ENCODE measurements around the gene PKP1.

PKP1 gene

GRCh38 chr1:201335901-201336300 lies 52.6 kb downstream of the PKP1 start:
- no peak overlapping the region for H3K27ac ChIP-seq (ENCODE audit: low read length)
- no peaks in the 10 kb centered on the region for H3K79me2 ChIP-seq (ENCODE audit: insufficient read depth, low read length)
- ATAC-seq (ENCODE audit: insufficient read depth, low read depth) (no peak), DNase-seq (no peak)
- peaks cover 2% of the 10 kb centered on the region for H3K27me3 ChIP-seq (ENCODE audit: insufficient read depth, low read length, poor library complexity)
- H3K9ac ChIP-seq (ENCODE audit: low read depth, low read length), result no peak overlapping the region
- no peaks in the 10 kb centered on the region for H3K36me3 ChIP-seq (ENCODE audit: insufficient read depth, low read length)
- no peak overlapping the region for H3K4me3 ChIP-seq (ENCODE audit: low read depth in 1 of 2, low read length in 2 of 2)
- H3K4me2 ChIP-seq (ENCODE audit: insufficient read depth, low read length), result no peak overlapping the region
- H4K20me1 ChIP-seq (ENCODE audit: insufficient read depth, low read length), result no peaks in the 10 kb centered on the region
- no peaks in the 10 kb centered on the region for H3K9me3 ChIP-seq (ENCODE audit: insufficient read depth, low read length, severe bottlenecking)
- no peak overlapping the region for H2AFZ ChIP-seq (ENCODE audit: low read depth, low read length)
- no peak for TF ChIP-seq CTCF (IDR thresholded peaks at IDR 0.05; ENCODE audit: borderline replicate concordance, extremely low read depth, low read length, poor library complexity, severe bottlenecking)
- TF ChIP-seq EZH2 (IDR thresholded peaks at IDR 0.05; ENCODE audit: borderline replicate concordance, low read depth, low read length, severe bottlenecking), result no peak
- no peaks in the 10 kb centered on the region; the same call in 1 of the 2 replicates for H3K4me1 ChIP-seq (ENCODE audit: insufficient read depth, low read length)

GRCh38 chr1:201336711-201337450 lies 53.6 kb downstream of the PKP1 start:
- no peak overlapping the region for H2AFZ ChIP-seq (ENCODE audit: low read depth, low read length)
- no peak overlapping the region for H3K27ac ChIP-seq (ENCODE audit: low read length)
- no peak overlapping the region for H3K4me3 ChIP-seq (ENCODE audit: low read depth in 1 of 2, low read length in 2 of 2)
- H3K36me3 ChIP-seq (ENCODE audit: insufficient read depth, low read length), result no peaks in the 10 kb centered on the region
- no peaks in the 10 kb centered on the region for H3K9me3 ChIP-seq (ENCODE audit: insufficient read depth, low read length, severe bottlenecking)
- no peak for TF ChIP-seq EZH2 (IDR thresholded peaks at IDR 0.05; ENCODE audit: borderline replicate concordance, low read depth, low read length, severe bottlenecking)
- no peak for TF ChIP-seq CTCF (IDR thresholded peaks at IDR 0.05; ENCODE audit: borderline replicate concordance, extremely low read depth, low read length, poor library complexity, severe bottlenecking)
- no peaks in the 10 kb centered on the region for H4K20me1 ChIP-seq (ENCODE audit: insufficient read depth, low read length)
- no peak overlapping the region for H3K9ac ChIP-seq (ENCODE audit: low read depth, low read length)
- ATAC-seq (ENCODE audit: insufficient read depth, low read depth) (no peak), DNase-seq (no peak)
- H3K4me1 ChIP-seq (ENCODE audit: insufficient read depth, low read length), result no peaks in the 10 kb centered on the region
- H3K27me3 ChIP-seq (ENCODE audit: insufficient read depth, low read length, poor library complexity), result peaks cover 2% of the 10 kb centered on the region
- no peaks in the 10 kb centered on the region for H3K79me2 ChIP-seq (ENCODE audit: insufficient read depth, low read length)
- H3K4me2 ChIP-seq (ENCODE audit: insufficient read depth, low read length), result no peak overlapping the region

DNA sequence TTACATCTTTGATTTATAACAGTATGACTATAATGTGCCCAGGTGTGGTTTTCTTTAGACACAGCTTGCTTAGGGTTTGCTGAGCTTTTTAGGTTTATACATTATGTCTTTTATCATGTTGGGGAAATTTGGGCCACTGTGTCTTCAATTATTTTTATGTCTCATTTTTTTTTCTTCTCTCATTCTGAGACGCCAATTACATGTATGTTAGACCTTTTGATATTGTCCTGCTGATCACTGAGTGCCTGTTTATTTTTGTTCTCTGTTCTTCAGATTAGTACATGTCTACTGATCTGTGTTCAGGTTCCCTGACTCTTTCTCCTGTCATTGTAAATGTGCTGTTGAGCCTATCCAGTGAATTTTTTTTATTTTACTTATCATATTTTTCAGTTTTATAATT lies 58.1 kb downstream of the PKP1 start:
- Histone ChIP-seq H3K27ac (ENCODE audit: low read length) (no peak overlapping the region), H4K20me1 (ENCODE audit: insufficient read depth, low read length) (no peaks in the 10 kb centered on the region), H3K9me3 (ENCODE audit: insufficient read depth, low read length, severe bottlenecking) (no peaks in the 10 kb centered on the region), H3K4me1 (ENCODE audit: insufficient read depth, low read length) (no peaks in the 10 kb centered on the region), H3K4me2 (ENCODE audit: insufficient read depth, low read length) (no peak overlapping the region), H2AFZ (ENCODE audit: low read depth, low read length) (no peak overlapping the region), H3K4me3 (ENCODE audit: low read depth in 1 of 2, low read length in 2 of 2) (no peak overlapping the region), H3K36me3 (ENCODE audit: insufficient read depth, low read length) (no peaks in the 10 kb centered on the region), H3K27me3 (ENCODE audit: insufficient read depth, low read length, poor library complexity) (peaks cover 2% of the 10 kb centered on the region), H3K79me2 (ENCODE audit: insufficient read depth, low read length) (no peaks in the 10 kb centered on the region), H3K9ac (ENCODE audit: low read depth, low read length) (no peak overlapping the region)
- DNase-seq (no peak), ATAC-seq (ENCODE audit: insufficient read depth, low read depth) (no peak)
- no peak for TF ChIP-seq CTCF (IDR thresholded peaks at IDR 0.05; ENCODE audit: borderline replicate concordance, extremely low read depth, low read length, poor library complexity, severe bottlenecking)
- TF ChIP-seq EZH2 (IDR thresholded peaks at IDR 0.05; ENCODE audit: borderline replicate concordance, low read depth, low read length, severe bottlenecking), result no peak

Data from DND-41 (cell line).